Omental fat pad (tissue), 4 donors: ENCODE data around the gene DAGLB. TPM values are rescaled to one million over a fixed set of nuclear protein-coding genes. Genes with fewer than 3 reads are reported as not detected.

Experiments
- ATAC-seq: fragments of 150-250 bp; one replicate; pipeline ENCODE4 v1.9.1; 2016; ENCODE audit warnings: mild to moderate bottlenecking, moderate library complexity; ENCODE audit not compliant: low FRiP score
- DNase-seq: peaks from one replicate; pipeline ENCODE4 v3.0.0-alpha.2; 2019; ENCODE audit warnings: low spot score
- CTCF ChIP-seq, 3 donors: fragments of 450-650 bp; IDR thresholded peaks; one replicate each; pipeline ENCODE4 v1.5.1; 2016 to 2017; ENCODE audit warnings: antibody characterized with exemption in 3 of 3, mild to moderate bottlenecking in 3 of 3, moderate library complexity in 2 of 3
- total RNA-seq, 4 donors: library from RNA; depleted of rRNA; stranded (reverse); fragments of >200 nt; gene quantifications; one replicate each; pipeline ENCODE4 v1.1.0, GENCODE V29; 2016

The DAGLB gene
- total RNA-seq, result 10 to 100 TPM; 10.7 to 25.9 (median 16.3) TPM

- peak; percentile 69 for DNase-seq
- peak; percentile 80 for ATAC-seq
- TF ChIP-seq CTCF (IDR thresholded peaks at IDR 0.05), result no peak
These were observed at the start of gene DAGLB for GRCh38 chr7:6447581-6448199. DAGLB (minus strand) TSS chr7:6447954; CDS start chr7:6447842, 112 bp downstream.

- DNase-seq (no peak), ATAC-seq (no peak)
- no peak for TF ChIP-seq CTCF (IDR thresholded peaks at IDR 0.05)
These were observed 49.8 kb upstream of the DAGLB start for GRCh38 chr7:6497637-6497905.

- ATAC-seq (no peak), DNase-seq (no peak)
- no peak for TF ChIP-seq CTCF (IDR thresholded peaks at IDR 0.05)
These were observed 49.3 kb upstream of the DAGLB start for GRCh38 chr7:6496842-6497636.

- DNase-seq (no peak), ATAC-seq (no peak)
- no peak for TF ChIP-seq CTCF (IDR thresholded peaks at IDR 0.05)
These were observed 48.0 kb upstream of the DAGLB start for GRCh38 chr7:6495597-6496262.

- no peak for ATAC-seq
- TF ChIP-seq CTCF (IDR thresholded peaks at IDR 0.05), result no peak
- DNase-seq, result no peak
These were observed 46.6 kb upstream of the DAGLB start for GRCh38 chr7:6494365-6494764.

- no peak for TF ChIP-seq CTCF (IDR thresholded peaks at IDR 0.05)
- DNase-seq, result no peak
- ATAC-seq, result no peak
These were observed 43.4 kb upstream of the DAGLB start for GRCh38 chr7:6491194-6491593.
